ENCODE results near the gene DLG3.
"Not testable (repeated sequence)": the region's sequence is repeated elsewhere in the genome, so short reads cannot be mapped to it uniquely, and the experiment has no call there.

The DLG3 gene

GRCh38 chrX:70515692-70516091, 71.1 kb downstream of the DLG3 start:
- DNase-seq (ENCODE audit: low read depth in 2 of 2), result not testable (repeated sequence)

GRCh38 chrX:70525733-70526132, 81.1 kb downstream of the DLG3 start:
- no peak for DNase-seq (ENCODE audit: low read depth in 2 of 2)

- no peak for DNase-seq (ENCODE audit: low read depth in 2 of 2)
Observed at GRCh38 chrX:70527053-70527452, 82.4 kb downstream of the DLG3 start.

GRCh38 chrX:70527610-70528345, 83.1 kb downstream of the DLG3 start:
- DNase-seq (ENCODE audit: low read depth in 2 of 2), result no peak

GRCh38 chrX:70535198-70535597, 90.6 kb downstream of the DLG3 start:
- no peak for DNase-seq (ENCODE audit: low read depth in 2 of 2)

- no peak for DNase-seq (ENCODE audit: low read depth in 2 of 2)
Observed at GRCh38 chrX:70549429-70549828, 104.8 kb downstream of the DLG3 start.

- DNase-seq (ENCODE audit: low read depth in 2 of 2), result no peak
Observed at GRCh38 chrX:70552130-70552704, 107.6 kb downstream of the DLG3 start.

GRCh38 chrX:70553516-70553915, 108.9 kb downstream of the DLG3 start:
- no peak for DNase-seq (ENCODE audit: low read depth in 2 of 2)

GRCh38 chrX:70554081-70554480, 109.4 kb downstream of the DLG3 start:
- no peak for DNase-seq (ENCODE audit: low read depth in 2 of 2)

- DNase-seq (ENCODE audit: low read depth in 2 of 2), result no peak
Observed at GRCh38 chrX:70554523-70554922, 109.9 kb downstream of the DLG3 start.

- DNase-seq (ENCODE audit: low read depth in 2 of 2), result no peak
Observed at GRCh38 chrX:70554948-70555347, 110.3 kb downstream of the DLG3 start.
